ENCODE data around the gene BATF3.
A peak's percentile ranks its signal among the peaks of the same experiment; 100 is the strongest.

The BATF3 gene

DNA sequence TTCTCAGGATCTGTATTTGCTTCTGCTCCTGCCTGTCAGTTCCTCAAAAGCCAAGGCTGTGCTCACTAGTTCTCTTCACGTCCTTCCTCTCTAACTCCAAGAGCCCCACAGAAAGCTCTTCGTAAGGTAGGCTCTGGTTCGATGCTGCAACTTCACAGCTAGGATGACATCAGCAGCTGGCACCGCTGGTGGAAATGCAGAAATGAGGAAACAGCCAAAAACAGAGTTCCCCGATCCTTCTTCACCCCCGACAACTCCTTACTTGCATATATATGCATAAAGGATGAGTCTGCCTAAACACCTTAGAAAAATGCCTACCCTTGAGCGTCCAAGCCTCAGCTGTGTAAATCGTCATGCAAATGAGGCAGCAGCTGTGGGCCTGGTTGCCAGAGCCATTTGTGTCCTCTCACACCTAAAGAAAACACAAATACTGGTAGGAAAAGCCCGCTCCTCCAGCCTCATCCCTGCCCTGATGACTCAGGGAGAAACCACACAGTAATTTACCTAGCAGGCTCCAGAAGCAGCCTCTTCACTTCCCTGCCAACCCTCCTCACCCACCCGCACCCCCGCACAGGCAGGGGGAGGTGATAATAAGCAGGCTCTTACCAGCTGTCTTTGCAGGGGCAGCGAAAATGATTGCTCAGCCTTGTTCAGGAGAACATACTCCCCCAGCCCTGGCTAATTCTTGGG is 28.2 kb downstream of the BATF3 start:
- Histone ChIP-seq H3K27me3 (ENCODE audit: insufficient read depth, low read length, poor library complexity) (no peaks in the 10 kb centered on the region), H3K27ac (ENCODE audit: low read length) (no peak overlapping the region), H3K4me1 (ENCODE audit: insufficient read depth, low read length) (no peaks in the 10 kb centered on the region), H3K4me2 (ENCODE audit: insufficient read depth, low read length) (no peak overlapping the region), H3K9me3 (ENCODE audit: insufficient read depth, low read length, severe bottlenecking) (no peaks in the 10 kb centered on the region), H3K9ac (ENCODE audit: low read depth, low read length) (no peak overlapping the region), H2AFZ (ENCODE audit: low read depth, low read length) (no peak overlapping the region), H3K4me3 (ENCODE audit: low read depth in 1 of 2, low read length in 2 of 2) (no peak overlapping the region), H4K20me1 (ENCODE audit: insufficient read depth, low read length) (no peaks in the 10 kb centered on the region), H3K36me3 (ENCODE audit: insufficient read depth, low read length) (no peaks in the 10 kb centered on the region), H3K79me2 (ENCODE audit: insufficient read depth, low read length) (no peaks in the 10 kb centered on the region)
- DNase-seq (peak; percentile 22), ATAC-seq (ENCODE audit: insufficient read depth, low read depth) (peak; percentile 61; the same call in 2 of the 3 replicates)
- no peak for TF ChIP-seq EZH2 (IDR thresholded peaks at IDR 0.05; ENCODE audit: borderline replicate concordance, low read depth, low read length, severe bottlenecking)
- TF ChIP-seq, protein P1, sequence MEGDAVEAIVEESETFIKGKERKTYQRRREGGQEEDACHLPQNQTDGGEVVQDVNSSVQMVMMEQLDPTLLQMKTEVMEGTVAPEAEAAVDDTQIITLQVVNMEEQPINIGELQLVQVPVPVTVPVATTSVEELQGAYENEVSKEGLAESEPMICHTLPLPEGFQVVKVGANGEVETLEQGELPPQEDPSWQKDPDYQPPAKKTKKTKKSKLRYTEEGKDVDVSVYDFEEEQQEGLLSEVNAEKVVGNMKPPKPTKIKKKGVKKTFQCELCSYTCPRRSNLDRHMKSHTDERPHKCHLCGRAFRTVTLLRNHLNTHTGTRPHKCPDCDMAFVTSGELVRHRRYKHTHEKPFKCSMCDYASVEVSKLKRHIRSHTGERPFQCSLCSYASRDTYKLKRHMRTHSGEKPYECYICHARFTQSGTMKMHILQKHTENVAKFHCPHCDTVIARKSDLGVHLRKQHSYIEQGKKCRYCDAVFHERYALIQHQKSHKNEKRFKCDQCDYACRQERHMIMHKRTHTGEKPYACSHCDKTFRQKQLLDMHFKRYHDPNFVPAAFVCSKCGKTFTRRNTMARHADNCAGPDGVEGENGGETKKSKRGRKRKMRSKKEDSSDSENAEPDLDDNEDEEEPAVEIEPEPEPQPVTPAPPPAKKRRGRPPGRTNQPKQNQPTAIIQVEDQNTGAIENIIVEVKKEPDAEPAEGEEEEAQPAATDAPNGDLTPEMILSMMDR (IDR thresholded peaks at IDR 0.05; ENCODE audit: borderline replicate concordance, extremely low read depth, low read length, poor library complexity, severe bottlenecking) = no peak

DNA sequence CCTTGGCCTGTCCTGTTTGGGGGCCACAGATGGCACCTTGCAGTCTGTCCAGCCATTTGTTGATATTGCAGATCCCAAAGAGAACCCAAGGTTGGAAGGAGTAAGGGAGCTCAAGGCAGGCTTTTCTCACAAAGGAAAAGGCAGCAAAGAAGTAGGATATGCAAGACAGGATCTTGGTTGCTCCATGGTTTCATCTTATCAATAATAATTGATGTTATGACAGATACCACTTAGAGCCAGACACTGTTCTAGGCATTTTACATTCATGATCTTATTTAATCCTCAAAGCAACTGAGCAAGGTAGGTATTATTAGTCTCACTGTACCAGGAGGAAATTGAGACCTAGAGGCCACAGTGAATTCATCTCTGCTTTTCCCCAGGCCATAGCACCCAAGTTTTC is 28.8 kb downstream of the BATF3 start:
- H3K4me3 ChIP-seq (ENCODE audit: low read depth in 1 of 2, low read length in 2 of 2) = no peak overlapping the region
- H3K9ac ChIP-seq (ENCODE audit: low read depth, low read length) = no peak overlapping the region
- H3K79me2 ChIP-seq (ENCODE audit: insufficient read depth, low read length) = no peaks in the 10 kb centered on the region
- H2AFZ ChIP-seq (ENCODE audit: low read depth, low read length) = no peak overlapping the region
- no peak for ATAC-seq (ENCODE audit: insufficient read depth, low read depth)
- no peaks in the 10 kb centered on the region for H4K20me1 ChIP-seq (ENCODE audit: insufficient read depth, low read length)
- H3K27ac ChIP-seq (ENCODE audit: low read length) = no peak overlapping the region
- H3K4me2 ChIP-seq (ENCODE audit: insufficient read depth, low read length) = no peak overlapping the region
- DNase-seq = no peak
- H3K27me3 ChIP-seq (ENCODE audit: insufficient read depth, low read length, poor library complexity) = no peaks in the 10 kb centered on the region
- H3K36me3 ChIP-seq (ENCODE audit: insufficient read depth, low read length) = no peaks in the 10 kb centered on the region
- H3K4me1 ChIP-seq (ENCODE audit: insufficient read depth, low read length) = no peaks in the 10 kb centered on the region
- TF ChIP-seq, protein P1 (IDR thresholded peaks at IDR 0.05; ENCODE audit: borderline replicate concordance, extremely low read depth, low read length, poor library complexity, severe bottlenecking) = no peak
- no peak for TF ChIP-seq EZH2 (IDR thresholded peaks at IDR 0.05; ENCODE audit: borderline replicate concordance, low read depth, low read length, severe bottlenecking)
- no peaks in the 10 kb centered on the region for H3K9me3 ChIP-seq (ENCODE audit: insufficient read depth, low read length, severe bottlenecking)

DNA sequence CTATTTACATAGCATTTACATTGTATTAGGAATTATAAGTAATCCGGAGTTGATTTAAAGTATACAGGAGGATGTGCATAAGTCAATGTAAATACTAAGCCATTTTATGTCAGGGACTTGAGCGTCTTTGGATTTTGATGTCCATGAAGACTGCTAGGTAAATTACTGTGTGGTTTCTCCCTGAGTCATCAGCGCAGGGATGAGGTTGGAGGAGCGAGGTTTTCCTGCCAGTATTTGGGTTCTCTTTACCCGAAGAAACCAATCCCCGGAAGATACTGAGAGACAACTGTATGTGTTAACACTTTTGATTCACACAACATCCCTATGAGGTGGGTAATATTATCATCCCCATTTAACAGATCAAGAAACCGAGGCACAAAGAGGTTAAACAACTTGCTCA is 29.3 kb downstream of the BATF3 start:
- no peak for ATAC-seq (ENCODE audit: insufficient read depth, low read depth)
- Histone ChIP-seq H3K4me2 (ENCODE audit: insufficient read depth, low read length) (no peak overlapping the region), H3K27me3 (ENCODE audit: insufficient read depth, low read length, poor library complexity) (no peaks in the 10 kb centered on the region), H3K4me1 (ENCODE audit: insufficient read depth, low read length) (peaks cover 1% of the 10 kb centered on the region; the same call in 1 of the 2 replicates), H3K79me2 (ENCODE audit: insufficient read depth, low read length) (no peaks in the 10 kb centered on the region), H4K20me1 (ENCODE audit: insufficient read depth, low read length) (no peaks in the 10 kb centered on the region), H3K9ac (ENCODE audit: low read depth, low read length) (no peak overlapping the region), H3K27ac (ENCODE audit: low read length) (no peak overlapping the region), H2AFZ (ENCODE audit: low read depth, low read length) (no peak overlapping the region), H3K4me3 (ENCODE audit: low read depth in 1 of 2, low read length in 2 of 2) (no peak overlapping the region), H3K36me3 (ENCODE audit: insufficient read depth, low read length) (no peaks in the 10 kb centered on the region), H3K9me3 (ENCODE audit: insufficient read depth, low read length, severe bottlenecking) (no peaks in the 10 kb centered on the region)
- DNase-seq = no peak
- TF ChIP-seq EZH2 (IDR thresholded peaks at IDR 0.05; ENCODE audit: borderline replicate concordance, low read depth, low read length, severe bottlenecking) = no peak
- TF ChIP-seq, protein P1 (IDR thresholded peaks at IDR 0.05; ENCODE audit: borderline replicate concordance, extremely low read depth, low read length, poor library complexity, severe bottlenecking) = no peak

Measured in DND-41 (cell line).